SK-N-SH (cell line): ENCODE data around the gene DFFB.

ENCODE experiments used
- CTCF ChIP-seq: fragments of 200-600 bp; sonication (generic); IDR thresholded peaks from 2 replicates; pipeline ENCODE4 v1.6.1; 2017; ENCODE audit warnings: antibody characterized with exemption, mild to moderate bottlenecking, moderate library complexity
- GABPA ChIP-seq: IDR thresholded peaks from 2 replicates; pipeline ENCODE4 v1.4.0; 2012; ENCODE audit warnings: low read depth, mild to moderate bottlenecking
- MXI1 ChIP-seq: IDR thresholded peaks from 2 replicates; pipeline ENCODE4 v1.6.1; 2012; ENCODE audit warnings: mild to moderate bottlenecking, low read depth, low read length, improper control_type of control experiment
- NFIC ChIP-seq: IDR thresholded peaks from 2 replicates; pipeline ENCODE4 v1.4.0; 2012; ENCODE audit warnings: borderline replicate concordance
- POLR2AphosphoS5 ChIP-seq: IDR thresholded peaks from 2 replicates; pipeline ENCODE4 v1.6.1; 2012; ENCODE audit warnings: low read depth, low read length
- RFX5 ChIP-seq: IDR thresholded peaks from 2 replicates; pipeline ENCODE4 v1.6.1; 2012; ENCODE audit warnings: mild to moderate bottlenecking, improper control_type of control experiment, low read length
- SIN3A ChIP-seq: IDR thresholded peaks from 2 replicates; pipeline ENCODE4 v1.6.1; 2012; ENCODE audit warnings: low read depth, mild to moderate bottlenecking, low read length, moderate library complexity, borderline replicate concordance
- TEAD4 ChIP-seq: IDR thresholded peaks from 2 replicates; pipeline ENCODE4 v1.4.0; 2012; ENCODE audit warnings: mild to moderate bottlenecking, borderline replicate concordance; ENCODE audit not compliant: insufficient read depth

GRCh38 chr1:3881193-3881480 lies 23.9 kb downstream of the DFFB start:
- TF ChIP-seq TEAD4 (no peak), GABPA (no peak), NFIC (no peak), RFX5 (no peak), POLR2AphosphoS5 (no peak), SIN3A (no peak), CTCF (no peak), MXI1 (no peak)
